ENCODE data around the gene PRRT1B. TPM values are rescaled to one million over a fixed set of nuclear protein-coding genes. Genes with fewer than 3 reads are reported as not detected.
A peak's percentile ranks its signal among the peaks of the same experiment; 100 is the strongest.

The PRRT1B gene
- polyA plus RNA-seq, 1 donor = not detected

GRCh38 chr9:131597246-131597645 is 51.9 kb downstream of the PRRT1B start:
- DNase-seq = no peak

- no peak for DNase-seq
These were observed 52.8 kb downstream of the PRRT1B start for GRCh38 chr9:131598121-131598520.

GRCh38 chr9:131601683-131602181 is 56.4 kb downstream of the PRRT1B start:
- DNase-seq = no peak

- no peak for DNase-seq
These were observed 57.9 kb downstream of the PRRT1B start for GRCh38 chr9:131603199-131603598.

- DNase-seq = no peak
These were observed 58.6 kb downstream of the PRRT1B start for GRCh38 chr9:131603711-131604439.

- no peak for DNase-seq
These were observed 60.7 kb downstream of the PRRT1B start for GRCh38 chr9:131605770-131606590.

GRCh38 chr9:131606896-131607567 is 61.7 kb downstream of the PRRT1B start:
- DNase-seq = no peak

GRCh38 chr9:131607591-131607990 is 62.3 kb downstream of the PRRT1B start:
- no peak for DNase-seq

GRCh38 chr9:131608493-131609037 is 63.2 kb downstream of the PRRT1B start:
- DNase-seq = peak; percentile 83

Other genes with a start within 250 kb of the PRRT1B start
- gene PRRC2B, start 151.4 kb upstream of the PRRT1B start, polyA plus RNA-seq (ENCODE audit: insufficient read length) = 174 TPM
- 29.9 TPM for gene POMT1, start 42.6 kb upstream of the PRRT1B start, polyA plus RNA-seq (ENCODE audit: insufficient read length)
- 27.1 TPM for gene UCK1, start 14.3 kb upstream of the PRRT1B start, polyA plus RNA-seq (ENCODE audit: insufficient read length)
- 122 TPM for gene RAPGEF1, start 194.6 kb downstream of the PRRT1B start, polyA plus RNA-seq (ENCODE audit: insufficient read length)